ENCODE measurements around the gene NPTX1.

GRCh38 chr17:80444644-80444979 is 31.8 kb downstream of the NPTX1 start:
- no peak for TF ChIP-seq POLR2A (IDR thresholded peaks at IDR 0.05)
- no peak for TF ChIP-seq CTCF (IDR thresholded peaks at IDR 0.05)
- no peak for TF ChIP-seq POLR2AphosphoS5 (IDR thresholded peaks at IDR 0.05)
- no peak for TF ChIP-seq EP300 (IDR thresholded peaks at IDR 0.05)
